ENCODE measurements around the gene ALAD. TPM values are rescaled to one million over a fixed set of nuclear protein-coding genes. Genes with fewer than 3 reads are reported as not detected.
A peak's percentile ranks its signal among the peaks of the same experiment; 100 is the strongest.

Gene ALAD
- total and polyA plus RNA-seq, 2 donors = 12.7 to 29.9 TPM

- Histone ChIP-seq H3K9me3 (ENCODE audit: control insufficient read depth in 2 of 2, insufficient read depth in 1 of 2, low read length in 1 of 2) (no peaks in the 10 kb centered on the region), H3K4me1 (ENCODE audit: control insufficient read depth in 2 of 2, insufficient read depth in 2 of 2, low read length in 2 of 2) (no peaks in the 10 kb centered on the region), H3K27me3 (ENCODE audit: control insufficient read depth in 2 of 2, insufficient read depth in 1 of 2, low read length in 1 of 2) (no peaks in the 10 kb centered on the region), H3K36me3 (ENCODE audit: control insufficient read depth in 2 of 2, insufficient read depth in 2 of 2, low read length in 1 of 2) (no peaks in the 10 kb centered on the region), H3K27ac (ENCODE audit: low read depth in 1 of 2, low read length in 1 of 2) (no peak overlapping the region), H3K4me3 (ENCODE audit: low read length in 2 of 2) (no peak overlapping the region)
- no peak for DNase-seq (ENCODE audit: low read depth in 6 of 9, low spot score in 9 of 9)
- WGBS = 97% methylated on average over 7 of the region's 7 CpGs
These were observed 44.3 kb downstream of the ALAD start for GRCh38 chr9:113356686-113357292.

- Histone ChIP-seq H3K4me1 (ENCODE audit: control insufficient read depth in 2 of 2, insufficient read depth in 2 of 2, low read length in 2 of 2) (peaks cover 0 to 14% of the 10 kb centered on the region in 2 donors), H3K4me3 (ENCODE audit: low read length in 2 of 2) (no peak overlapping the region), H3K36me3 (ENCODE audit: control insufficient read depth in 2 of 2, insufficient read depth in 2 of 2, low read length in 1 of 2) (no peaks in the 10 kb centered on the region), H3K9me3 (ENCODE audit: control insufficient read depth in 2 of 2, insufficient read depth in 1 of 2, low read length in 1 of 2) (no peaks in the 10 kb centered on the region), H3K27me3 (ENCODE audit: control insufficient read depth in 2 of 2, insufficient read depth in 1 of 2, low read length in 1 of 2) (peaks cover 0 to 9% of the 10 kb centered on the region in 2 donors), H3K27ac (ENCODE audit: low read depth in 1 of 2, low read length in 1 of 2) (no peak overlapping the region)
- no peak for DNase-seq (ENCODE audit: low read depth in 6 of 9, low spot score in 9 of 9)
- 96% methylated on average over 4 of the region's 4 CpGs for WGBS
These were observed 46.0 kb downstream of the ALAD start for GRCh38 chr9:113355040-113355596.

- Histone ChIP-seq H3K27ac (ENCODE audit: low read depth in 1 of 2, low read length in 1 of 2) (no peak overlapping the region), H3K4me3 (ENCODE audit: low read length in 2 of 2) (no peak overlapping the region), H3K27me3 (ENCODE audit: control insufficient read depth in 2 of 2, insufficient read depth in 1 of 2, low read length in 1 of 2) (peaks cover 4 to 26% of the 10 kb centered on the region in 2 donors), H3K36me3 (ENCODE audit: control insufficient read depth in 2 of 2, insufficient read depth in 2 of 2, low read length in 1 of 2) (no peaks in the 10 kb centered on the region), H3K9me3 (ENCODE audit: control insufficient read depth in 2 of 2, insufficient read depth in 1 of 2, low read length in 1 of 2) (no peaks in the 10 kb centered on the region), H3K4me1 (ENCODE audit: control insufficient read depth in 2 of 2, insufficient read depth in 2 of 2, low read length in 2 of 2) (peaks cover 6 to 22% of the 10 kb centered on the region in 2 donors)
- no peak for DNase-seq (ENCODE audit: low read depth in 6 of 9, low spot score in 9 of 9)
- WGBS = 81% methylated on average over 1 of the region's 1 CpG
These were observed 48.7 kb downstream of the ALAD start for GRCh38 chr9:113352411-113352810.

GRCh38 chr9:113352006-113352405 lies 49.1 kb downstream of the ALAD start:
- H3K36me3 ChIP-seq (ENCODE audit: control insufficient read depth in 2 of 2, insufficient read depth in 2 of 2, low read length in 1 of 2) = no peaks in the 10 kb centered on the region

DNA sequence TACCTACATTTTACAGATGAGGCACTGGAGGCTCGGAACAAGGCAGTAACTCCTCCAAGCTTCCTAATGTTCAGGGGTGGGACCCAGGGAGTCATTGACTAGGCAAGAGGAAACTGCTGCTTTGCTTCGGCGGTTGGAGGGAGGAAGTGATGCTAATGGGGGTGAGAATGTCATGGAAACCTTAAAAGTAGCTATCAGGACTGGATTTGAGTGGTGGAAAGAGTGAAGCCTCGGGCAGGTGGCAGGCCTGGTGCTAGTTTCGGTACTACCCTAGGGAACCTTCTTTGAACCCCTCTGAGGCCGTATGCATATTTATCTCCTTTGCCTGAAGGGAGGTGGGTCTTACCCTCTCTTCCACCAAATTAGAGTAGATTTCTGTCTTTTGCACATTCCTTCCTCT lies 50.1 kb downstream of the ALAD start:
- H3K27me3 ChIP-seq (ENCODE audit: control insufficient read depth in 2 of 2, insufficient read depth in 1 of 2, low read length in 1 of 2) = peaks cover 4 to 26% of the 10 kb centered on the region in 2 donors
- H3K4me3 ChIP-seq (ENCODE audit: low read length in 2 of 2) = no peak overlapping the region
- H3K36me3 ChIP-seq (ENCODE audit: control insufficient read depth in 2 of 2, insufficient read depth in 2 of 2, low read length in 1 of 2) = no peaks in the 10 kb centered on the region
- WGBS = 7% methylated on average over 6 of the region's 6 CpGs
- DNase-seq (ENCODE audit: low read depth in 6 of 9, low spot score in 9 of 9) = peak in 2 of 9 donors; percentile 29 to 53
- H3K4me1 ChIP-seq (ENCODE audit: control insufficient read depth in 2 of 2, insufficient read depth in 2 of 2, low read length in 2 of 2) = peaks cover 6 to 22% of the 10 kb centered on the region in 2 donors
- no peak overlapping the region for H3K27ac ChIP-seq (ENCODE audit: low read depth in 1 of 2, low read length in 1 of 2)
- no peaks in the 10 kb centered on the region for H3K9me3 ChIP-seq (ENCODE audit: control insufficient read depth in 2 of 2, insufficient read depth in 1 of 2, low read length in 1 of 2)

More at GRCh38 chr9:113352006-113352405, 49.1 kb downstream of the ALAD start:
- H3K4me3 ChIP-seq (ENCODE audit: low read length in 2 of 2) = no peak overlapping the region
- DNase-seq (ENCODE audit: low read depth in 6 of 9, low spot score in 9 of 9) = no peak
- H3K27ac ChIP-seq (ENCODE audit: low read depth in 1 of 2, low read length in 1 of 2) = no peak overlapping the region
- H3K4me1 ChIP-seq (ENCODE audit: control insufficient read depth in 2 of 2, insufficient read depth in 2 of 2, low read length in 2 of 2) = peaks cover 6 to 22% of the 10 kb centered on the region in 2 donors
- 89% methylated on average over 6 of the region's 6 CpGs for WGBS
- no peaks in the 10 kb centered on the region for H3K9me3 ChIP-seq (ENCODE audit: control insufficient read depth in 2 of 2, insufficient read depth in 1 of 2, low read length in 1 of 2)
- peaks cover 4 to 26% of the 10 kb centered on the region in 2 donors for H3K27me3 ChIP-seq (ENCODE audit: control insufficient read depth in 2 of 2, insufficient read depth in 1 of 2, low read length in 1 of 2)

- H3K9me3 ChIP-seq (ENCODE audit: control insufficient read depth in 2 of 2, insufficient read depth in 1 of 2, low read length in 1 of 2) = no peaks in the 10 kb centered on the region
These were observed 50.9 kb downstream of the ALAD start for GRCh38 chr9:113350107-113350661.

DNA sequence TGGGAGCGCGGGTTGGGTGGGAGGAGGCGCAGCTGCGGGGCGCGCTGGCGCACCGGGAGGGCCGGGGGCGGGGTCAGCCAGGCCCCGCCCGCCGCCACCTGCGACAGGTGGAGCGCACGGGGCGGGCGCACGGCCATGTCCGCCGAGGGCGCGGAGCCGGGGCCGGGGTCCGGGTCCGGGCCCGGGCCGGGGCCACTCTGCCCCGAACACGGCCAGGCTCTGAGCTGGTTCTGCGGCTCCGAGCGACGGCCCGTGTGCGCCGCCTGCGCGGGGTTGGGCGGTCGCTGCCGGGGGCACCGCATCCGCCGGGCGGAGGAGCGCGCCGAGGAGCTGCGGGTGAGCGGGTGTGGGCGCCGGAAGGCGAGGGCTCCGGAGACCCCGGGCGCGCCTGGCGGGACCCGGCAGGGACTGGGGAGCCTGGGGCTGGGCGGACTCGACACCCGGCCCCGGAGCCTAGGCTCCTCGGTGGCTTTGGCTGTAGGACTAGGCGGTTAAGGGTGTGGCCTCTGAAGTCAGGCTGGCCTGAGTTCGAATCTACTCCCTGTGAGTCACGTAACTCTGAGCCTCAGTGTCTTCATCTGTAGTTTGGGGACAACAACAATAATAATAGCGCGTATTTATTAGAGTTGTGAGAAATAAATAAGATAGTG lies 51.5 kb downstream of the ALAD start, which contains the start of gene BSPRY:
BSPRY (plus strand) TSS at position 97 of the 650 bp plus-strand sequence; CDS start at position 136, 39 bp downstream.
- Histone ChIP-seq H3K36me3 (ENCODE audit: control insufficient read depth in 2 of 2, insufficient read depth in 2 of 2, low read length in 1 of 2) (no peaks in the 10 kb centered on the region), H3K4me3 (ENCODE audit: low read length in 2 of 2) (peak within 1 kb of the TSS; percentile 14 to 67), H3K27ac (ENCODE audit: low read depth in 1 of 2, low read length in 1 of 2) (no peak within 1 kb of the TSS), H3K9me3 (ENCODE audit: control insufficient read depth in 2 of 2, insufficient read depth in 1 of 2, low read length in 1 of 2) (no peaks in the 10 kb centered on the region), H3K27me3 (ENCODE audit: control insufficient read depth in 2 of 2, insufficient read depth in 1 of 2, low read length in 1 of 2) (peaks cover 4 to 26% of the 10 kb centered on the region in 2 donors), H3K4me1 (ENCODE audit: control insufficient read depth in 2 of 2, insufficient read depth in 2 of 2, low read length in 2 of 2) (peaks cover 6 to 22% of the 10 kb centered on the region in 2 donors)
- under 1% methylated on average over 71 of the region's 71 CpGs for WGBS
- peak in 3 of 9 donors; percentile 24 to 46 (median 42) for DNase-seq (ENCODE audit: low read depth in 6 of 9, low spot score in 9 of 9)

More at GRCh38 chr9:113350107-113350661, 50.9 kb downstream of the ALAD start:
- DNase-seq (ENCODE audit: low read depth in 6 of 9, low spot score in 9 of 9) = no peak
- H3K27me3 ChIP-seq (ENCODE audit: control insufficient read depth in 2 of 2, insufficient read depth in 1 of 2, low read length in 1 of 2) = peaks cover 4 to 26% of the 10 kb centered on the region in 2 donors
- H3K36me3 ChIP-seq (ENCODE audit: control insufficient read depth in 2 of 2, insufficient read depth in 2 of 2, low read length in 1 of 2) = no peaks in the 10 kb centered on the region
- H3K4me1 ChIP-seq (ENCODE audit: control insufficient read depth in 2 of 2, insufficient read depth in 2 of 2, low read length in 2 of 2) = peaks cover 6 to 22% of the 10 kb centered on the region in 2 donors
- H3K27ac ChIP-seq (ENCODE audit: low read depth in 1 of 2, low read length in 1 of 2) = no peak overlapping the region
- peak overlapping the region; percentile 14 to 67 for H3K4me3 ChIP-seq (ENCODE audit: low read length in 2 of 2)
- WGBS = 14% methylated on average over 14 of the region's 14 CpGs

- H3K9me3 ChIP-seq (ENCODE audit: control insufficient read depth in 2 of 2, insufficient read depth in 1 of 2, low read length in 1 of 2) = no peaks in the 10 kb centered on the region
- no peak overlapping the region for H3K27ac ChIP-seq (ENCODE audit: low read depth in 1 of 2, low read length in 1 of 2)
- DNase-seq (ENCODE audit: low read depth in 6 of 9, low spot score in 9 of 9) = peak in 1 of 9 donors; percentile 26
- H3K4me3 ChIP-seq (ENCODE audit: low read length in 2 of 2) = peak overlapping the region in 1 of 2 donors; percentile 67
- H3K27me3 ChIP-seq (ENCODE audit: control insufficient read depth in 2 of 2, insufficient read depth in 1 of 2, low read length in 1 of 2) = peaks cover 4 to 26% of the 10 kb centered on the region in 2 donors
- 35% methylated on average over 13 of the region's 13 CpGs for WGBS
- no peaks in the 10 kb centered on the region for H3K36me3 ChIP-seq (ENCODE audit: control insufficient read depth in 2 of 2, insufficient read depth in 2 of 2, low read length in 1 of 2)
- peaks cover 6 to 22% of the 10 kb centered on the region in 2 donors for H3K4me1 ChIP-seq (ENCODE audit: control insufficient read depth in 2 of 2, insufficient read depth in 2 of 2, low read length in 2 of 2)
These were observed 52.0 kb downstream of the ALAD start for GRCh38 chr9:113349066-113349444.

GRCh38 chr9:113348437-113348836 lies 52.6 kb downstream of the ALAD start:
- Histone ChIP-seq H3K4me1 (ENCODE audit: control insufficient read depth in 2 of 2, insufficient read depth in 2 of 2, low read length in 2 of 2) (peaks cover 6 to 22% of the 10 kb centered on the region in 2 donors), H3K36me3 (ENCODE audit: control insufficient read depth in 2 of 2, insufficient read depth in 2 of 2, low read length in 1 of 2) (no peaks in the 10 kb centered on the region), H3K9me3 (ENCODE audit: control insufficient read depth in 2 of 2, insufficient read depth in 1 of 2, low read length in 1 of 2) (no peaks in the 10 kb centered on the region), H3K4me3 (ENCODE audit: low read length in 2 of 2) (no peak overlapping the region), H3K27me3 (ENCODE audit: control insufficient read depth in 2 of 2, insufficient read depth in 1 of 2, low read length in 1 of 2) (peaks cover 4 to 26% of the 10 kb centered on the region in 2 donors), H3K27ac (ENCODE audit: low read depth in 1 of 2, low read length in 1 of 2) (no peak overlapping the region)
- no peak for DNase-seq (ENCODE audit: low read depth in 6 of 9, low spot score in 9 of 9)
- 94% methylated on average over 3 of the region's 3 CpGs for WGBS
